Mucosa of stomach (tissue), 1 donor: Measurements from ENCODE around the gene C2CD2.

Source experiments
- H3K27me3 ChIP-seq: one replicate; pipeline ENCODE4 v1.7.0; 2013; ENCODE audit warnings: mild to moderate bottlenecking, low read length; ENCODE audit not compliant: control insufficient read depth, insufficient read depth
- H3K36me3 ChIP-seq: one replicate; pipeline ENCODE4 v1.7.0; 2013; ENCODE audit warnings: low read length; ENCODE audit not compliant: control insufficient read depth, insufficient read depth
- H3K4me1 ChIP-seq: one replicate; pipeline ENCODE4 v1.7.0; 2013; ENCODE audit warnings: mild to moderate bottlenecking, low read length; ENCODE audit not compliant: control insufficient read depth, insufficient read depth
- H3K4me3 ChIP-seq: one replicate; pipeline ENCODE4 v1.7.0; 2013; ENCODE audit warnings: low read length
- H3K9ac ChIP-seq: one replicate; pipeline ENCODE4 v1.7.0; 2013; ENCODE audit warnings: mild to moderate bottlenecking, low read length, moderate library complexity
- H3K9me3 ChIP-seq: one replicate; pipeline ENCODE4 v1.7.0; 2013; ENCODE audit warnings: mild to moderate bottlenecking, low read length, moderate library complexity; ENCODE audit not compliant: control insufficient read depth
- donor health status: Pancreatic carcinoma.

Gene C2CD2

DNA sequence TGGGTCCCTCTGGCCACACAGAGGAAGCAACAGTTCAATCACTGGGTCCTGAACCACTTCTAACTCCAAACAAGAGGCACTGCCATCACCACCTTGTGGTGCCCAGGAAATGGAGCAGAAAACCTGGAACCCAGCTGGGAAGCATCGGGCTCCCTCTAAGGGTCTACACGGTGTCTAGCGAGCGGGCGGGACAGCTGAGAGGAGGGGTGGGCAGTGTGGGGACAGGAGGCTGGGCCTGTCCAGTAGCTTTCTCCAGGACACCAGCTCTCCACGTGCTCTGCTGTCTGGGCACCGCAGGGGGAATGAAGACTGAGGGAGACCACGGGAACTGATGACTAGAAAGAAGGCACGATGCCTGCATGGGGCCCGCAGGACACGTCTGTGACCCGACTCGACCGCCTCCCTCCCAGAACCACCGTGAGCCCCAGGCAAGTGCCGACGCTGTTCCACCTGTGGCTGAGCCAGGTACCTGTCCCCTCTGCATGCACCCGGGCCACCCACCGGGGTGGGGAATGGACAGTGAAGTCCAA is 69.3 kb downstream of the C2CD2 start:
- Histone ChIP-seq H3K9me3 (no peaks in the 10 kb centered on the region), H3K4me3 (no peak overlapping the region), H3K4me1 (peaks cover 13% of the 10 kb centered on the region), H3K27me3 (no peaks in the 10 kb centered on the region), H3K36me3 (no peaks in the 10 kb centered on the region), H3K9ac (no peak overlapping the region)

DNA sequence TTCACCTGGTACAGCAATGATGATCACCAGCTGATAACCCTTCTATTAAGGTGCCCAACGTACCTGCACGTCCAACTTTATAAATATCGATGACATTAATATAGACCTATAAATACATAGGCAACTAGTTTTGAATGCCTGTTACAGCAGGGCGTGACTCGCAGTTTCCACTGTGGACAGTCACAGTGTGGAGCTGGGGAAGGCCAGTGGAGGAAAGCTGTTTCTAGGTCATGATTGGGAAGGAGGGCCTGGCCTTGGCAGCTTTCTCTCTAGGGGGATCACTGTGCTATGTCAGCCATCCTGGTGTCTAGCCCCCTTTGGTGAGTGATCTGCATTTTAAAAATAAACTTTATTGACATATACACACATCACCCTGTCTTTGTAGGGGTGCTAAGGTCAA is 70.2 kb downstream of the C2CD2 start:
- H3K4me3 ChIP-seq = no peak overlapping the region
- H3K9ac ChIP-seq = no peak overlapping the region
- no peaks in the 10 kb centered on the region for H3K9me3 ChIP-seq
- peaks cover 15% of the 10 kb centered on the region for H3K4me1 ChIP-seq
- H3K36me3 ChIP-seq = no peaks in the 10 kb centered on the region
- H3K27me3 ChIP-seq = no peaks in the 10 kb centered on the region

DNA sequence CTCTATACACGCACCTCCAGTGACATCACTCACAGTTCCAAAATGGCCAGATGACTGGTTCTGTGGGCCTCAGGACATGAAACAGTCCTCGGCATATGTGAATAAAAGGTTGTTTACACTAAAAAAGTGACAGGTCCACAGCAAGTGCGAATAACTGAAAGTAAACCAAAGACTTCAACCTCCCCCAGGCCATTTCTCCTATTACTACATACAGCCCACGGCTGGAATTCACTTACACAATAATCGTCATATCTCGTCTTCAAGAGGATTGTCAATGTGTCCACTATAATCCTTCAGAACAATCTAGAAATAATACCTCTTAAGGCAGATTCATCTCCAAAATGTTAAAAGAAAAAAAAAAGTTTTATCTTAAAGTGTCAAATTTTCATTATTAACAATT is 72.8 kb downstream of the C2CD2 start:
- H3K36me3 ChIP-seq = no peaks in the 10 kb centered on the region
- H3K4me3 ChIP-seq = no peak overlapping the region
- H3K9ac ChIP-seq = no peak overlapping the region
- H3K27me3 ChIP-seq = no peaks in the 10 kb centered on the region
- no peaks in the 10 kb centered on the region for H3K9me3 ChIP-seq
- H3K4me1 ChIP-seq = peaks cover 15% of the 10 kb centered on the region

- Histone ChIP-seq H3K4me1 (peaks cover 10% of the 10 kb centered on the region), H3K36me3 (no peaks in the 10 kb centered on the region), H3K9ac (no peak overlapping the region), H3K27me3 (no peaks in the 10 kb centered on the region), H3K9me3 (no peaks in the 10 kb centered on the region), H3K4me3 (no peak overlapping the region)
Measured at GRCh38 chr21:41880153-41880552, 73.7 kb downstream of the C2CD2 start.

- Histone ChIP-seq H3K9ac (peak within 1 kb of the TSS; percentile 86), H3K4me1 (peaks cover 7% of the 10 kb centered on the region), H3K36me3 (no peaks in the 10 kb centered on the region), H3K4me3 (peak within 1 kb of the TSS; percentile 91), H3K9me3 (no peaks in the 10 kb centered on the region), H3K27me3 (no peaks in the 10 kb centered on the region)
Measured at GRCh38 chr21:41879190-41879998, 74.4 kb downstream of the C2CD2 start, which contains the start of gene PRDM15. TSS of gene PRDM15 (minus strand) at chr21:41879344. CDS start at chr21:41860363, 18,981 bp downstream.

- Histone ChIP-seq H3K9ac (peak overlapping the region; percentile 86), H3K4me1 (peaks cover 7% of the 10 kb centered on the region), H3K4me3 (peak overlapping the region; percentile 91), H3K27me3 (no peaks in the 10 kb centered on the region), H3K36me3 (no peaks in the 10 kb centered on the region), H3K9me3 (no peaks in the 10 kb centered on the region)
Measured at GRCh38 chr21:41878831-41879189, 75.0 kb downstream of the C2CD2 start.

GRCh38 chr21:41877901-41878830 is 75.7 kb downstream of the C2CD2 start:
- H3K36me3 ChIP-seq = no peaks in the 10 kb centered on the region
- H3K9ac ChIP-seq = peak overlapping the region; percentile 86

DNA sequence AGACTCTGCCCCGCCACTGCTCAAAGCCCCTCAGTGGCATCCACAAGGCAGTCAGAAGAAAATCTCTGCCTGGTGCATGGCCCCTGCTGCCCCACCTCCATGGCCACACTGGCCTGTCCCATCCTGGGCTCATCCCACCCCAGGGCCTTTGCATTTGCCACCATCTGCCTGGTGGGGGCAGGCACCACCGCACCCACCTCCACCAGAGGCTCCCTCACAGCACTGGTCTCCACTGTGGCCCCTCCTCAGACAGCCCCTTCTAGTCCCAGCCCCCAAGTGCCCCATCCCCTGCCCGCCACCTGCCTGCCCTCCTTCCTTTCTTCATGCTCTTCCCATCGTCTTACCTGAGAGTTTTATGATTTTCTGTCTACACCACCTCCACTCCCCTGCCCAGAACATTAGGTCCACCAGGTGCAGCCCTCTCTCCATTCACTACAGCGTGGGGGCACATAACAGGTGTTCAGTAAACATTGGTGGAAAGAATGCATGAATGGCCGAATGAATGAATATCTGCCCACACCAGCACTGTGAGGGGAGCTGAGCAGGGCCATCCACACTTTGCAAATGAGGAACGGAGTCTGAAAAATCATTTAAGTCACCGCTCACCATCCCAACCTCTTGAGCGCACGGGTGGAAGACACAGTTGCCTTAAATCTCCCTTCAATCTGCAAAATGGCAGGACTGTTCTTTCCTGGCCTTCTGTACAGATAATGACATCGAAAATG is 76.7 kb downstream of the C2CD2 start:
- Histone ChIP-seq H3K9me3 (no peaks in the 10 kb centered on the region), H3K4me3 (no peak overlapping the region), H3K36me3 (no peaks in the 10 kb centered on the region), H3K27me3 (no peaks in the 10 kb centered on the region), H3K9ac (no peak overlapping the region), H3K4me1 (peaks cover 7% of the 10 kb centered on the region)

More at GRCh38 chr21:41877901-41878830, 75.7 kb downstream of the C2CD2 start:
- no peaks in the 10 kb centered on the region for H3K27me3 ChIP-seq
- H3K4me1 ChIP-seq = peaks cover 7% of the 10 kb centered on the region
- H3K4me3 ChIP-seq = peak overlapping the region; percentile 91
- no peaks in the 10 kb centered on the region for H3K9me3 ChIP-seq

- Histone ChIP-seq H3K4me3 (no peak overlapping the region), H3K9me3 (no peaks in the 10 kb centered on the region), H3K27me3 (no peaks in the 10 kb centered on the region), H3K9ac (no peak overlapping the region), H3K4me1 (peaks cover 7% of the 10 kb centered on the region), H3K36me3 (no peaks in the 10 kb centered on the region)
Measured at GRCh38 chr21:41876396-41876795, 77.4 kb downstream of the C2CD2 start.

DNA sequence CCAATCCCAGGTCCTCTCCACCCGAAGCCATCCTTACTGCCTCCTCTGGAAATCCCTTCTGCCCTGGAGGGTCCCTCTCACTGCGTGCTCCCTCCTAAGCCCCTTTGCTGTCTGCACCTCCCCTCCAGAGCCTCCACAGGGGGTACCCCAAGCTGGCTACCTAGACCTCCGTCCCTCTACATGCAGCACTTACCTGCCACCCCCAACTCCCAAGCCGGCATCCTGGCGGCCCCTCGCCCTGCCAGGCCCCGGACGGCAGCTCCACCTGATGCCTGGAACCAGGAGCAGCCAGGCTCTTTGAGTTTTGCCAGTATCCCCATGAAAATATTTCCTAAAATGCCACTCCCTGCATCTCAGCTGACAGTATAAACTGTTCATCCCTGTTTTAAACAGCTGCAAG is 78.7 kb downstream of the C2CD2 start:
- no peaks in the 10 kb centered on the region for H3K9me3 ChIP-seq
- H3K36me3 ChIP-seq = no peaks in the 10 kb centered on the region
- H3K27me3 ChIP-seq = no peaks in the 10 kb centered on the region
- no peak overlapping the region for H3K9ac ChIP-seq
- H3K4me1 ChIP-seq = peaks cover 7% of the 10 kb centered on the region
- no peak overlapping the region for H3K4me3 ChIP-seq

- H3K36me3 ChIP-seq = no peaks in the 10 kb centered on the region
- H3K27me3 ChIP-seq = no peaks in the 10 kb centered on the region
Measured at GRCh38 chr21:41874611-41875010, 79.2 kb downstream of the C2CD2 start.

More at GRCh38 chr21:41874611-41875010, 79.2 kb downstream of the C2CD2 start:
- Histone ChIP-seq H3K9me3 (no peaks in the 10 kb centered on the region), H3K9ac (no peak overlapping the region), H3K4me3 (no peak overlapping the region), H3K4me1 (peaks cover 2% of the 10 kb centered on the region)
